HuH-7 (cell line): ENCODE data around the gene COMMD9.
A peak's percentile ranks its signal among the peaks of the same experiment; 100 is the strongest.

Source experiments
- DNase-seq: peaks from one replicate; pipeline ENCODE4 v3.0.0; 2011; ENCODE audit warnings: low spot score

Gene COMMD9

GRCh38 chr11:36296884-36297543 is 7.8 kb upstream of the COMMD9 start:
- no peak for DNase-seq

- no peak for DNase-seq
These were observed 6.7 kb upstream of the COMMD9 start, which contains the start of gene PRR5L for GRCh38 chr11:36295926-36296325. TSS of gene PRR5L (plus strand) at chr11:36296288. CDS start at chr11:36401122, 104,834 bp downstream.

GRCh38 chr11:36292311-36292722 is 3.1 kb upstream of the COMMD9 start:
- DNase-seq = peak; percentile 34

- DNase-seq = no peak
These were observed 590 bp downstream of the COMMD9 start for GRCh38 chr11:36288442-36289225.

- DNase-seq = no peak
These were observed 6.3 kb downstream of the COMMD9 start for GRCh38 chr11:36282926-36283325.

- DNase-seq = no peak
These were observed 7.4 kb downstream of the COMMD9 start for GRCh38 chr11:36281850-36282249.

- no peak for DNase-seq
These were observed 8.7 kb downstream of the COMMD9 start for GRCh38 chr11:36280531-36280930.

- no peak for DNase-seq
These were observed 10.5 kb downstream of the COMMD9 start for GRCh38 chr11:36278531-36279282.

- DNase-seq = no peak
These were observed 14.8 kb downstream of the COMMD9 start for GRCh38 chr11:36274414-36274813.

- DNase-seq = no peak
These were observed 16.1 kb downstream of the COMMD9 start for GRCh38 chr11:36273110-36273509.

- no peak for DNase-seq
These were observed 17.3 kb downstream of the COMMD9 start for GRCh38 chr11:36271794-36272407.

GRCh38 chr11:36270701-36271100 is 18.5 kb downstream of the COMMD9 start:
- no peak for DNase-seq

GRCh38 chr11:36268337-36268985 is 20.8 kb downstream of the COMMD9 start:
- no peak for DNase-seq

GRCh38 chr11:36266767-36267166 is 22.5 kb downstream of the COMMD9 start:
- no peak for DNase-seq

- DNase-seq = peak; percentile 58
These were observed 23.2 kb downstream of the COMMD9 start for GRCh38 chr11:36265793-36266628.

- no peak for DNase-seq
These were observed 24.3 kb downstream of the COMMD9 start for GRCh38 chr11:36264973-36265344.

GRCh38 chr11:36264011-36264972 is 24.9 kb downstream of the COMMD9 start:
- DNase-seq = no peak

- no peak for DNase-seq
These were observed 28.1 kb downstream of the COMMD9 start for GRCh38 chr11:36261094-36261493.

- DNase-seq = peak; percentile 62
These were observed 30.4 kb downstream of the COMMD9 start for GRCh38 chr11:36258730-36259360.
